Keratinocyte (primary cell): Measurements from ENCODE around the gene SLC27A1.

Source experiments
- EZH2 ChIP-seq: IDR thresholded peaks from one replicate; pipeline ENCODE4 v1.6.1; 2012; ENCODE audit warnings: inconsistent platforms, mild to moderate bottlenecking, low read length, moderate library complexity
- TF ChIP-seq, protein P1 (sequence below), 3 experiments: IDR thresholded peaks in 1 of 3; conservative IDR thresholded peaks in 1 of 3; optimal IDR thresholded peaks in 1 of 3; 2 replicates in 2 of 3; 3 replicates in 1 of 3; pipeline versions ENCODE3 to v1.5.1; 2011; ENCODE audit warnings: low read length in 3 of 3, mild to moderate bottlenecking in 3 of 3, moderate library complexity in 2 of 3, control low read depth in 1 of 3, inconsistent platforms in 1 of 3; ENCODE audit not compliant: insufficient read depth in 2 of 3; ENCODE audit errors: extremely low read depth in 1 of 3

GRCh38 chr19:17542042-17542441 is 71.7 kb downstream of the SLC27A1 start:
- TF ChIP-seq EZH2: no peak
- TF ChIP-seq, protein P1, sequence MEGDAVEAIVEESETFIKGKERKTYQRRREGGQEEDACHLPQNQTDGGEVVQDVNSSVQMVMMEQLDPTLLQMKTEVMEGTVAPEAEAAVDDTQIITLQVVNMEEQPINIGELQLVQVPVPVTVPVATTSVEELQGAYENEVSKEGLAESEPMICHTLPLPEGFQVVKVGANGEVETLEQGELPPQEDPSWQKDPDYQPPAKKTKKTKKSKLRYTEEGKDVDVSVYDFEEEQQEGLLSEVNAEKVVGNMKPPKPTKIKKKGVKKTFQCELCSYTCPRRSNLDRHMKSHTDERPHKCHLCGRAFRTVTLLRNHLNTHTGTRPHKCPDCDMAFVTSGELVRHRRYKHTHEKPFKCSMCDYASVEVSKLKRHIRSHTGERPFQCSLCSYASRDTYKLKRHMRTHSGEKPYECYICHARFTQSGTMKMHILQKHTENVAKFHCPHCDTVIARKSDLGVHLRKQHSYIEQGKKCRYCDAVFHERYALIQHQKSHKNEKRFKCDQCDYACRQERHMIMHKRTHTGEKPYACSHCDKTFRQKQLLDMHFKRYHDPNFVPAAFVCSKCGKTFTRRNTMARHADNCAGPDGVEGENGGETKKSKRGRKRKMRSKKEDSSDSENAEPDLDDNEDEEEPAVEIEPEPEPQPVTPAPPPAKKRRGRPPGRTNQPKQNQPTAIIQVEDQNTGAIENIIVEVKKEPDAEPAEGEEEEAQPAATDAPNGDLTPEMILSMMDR (optimal IDR thresholded peaks at IDR 0.05 in 1 of 3, IDR thresholded peaks at IDR 0.05 in 1 of 3, conservative IDR thresholded peaks at IDR 0.05 in 1 of 3; ENCODE audit: extremely low read depth in 1 of 3, insufficient read depth in 2 of 3, low read length in 3 of 3): no peak
